Esophagus muscularis mucosa (tissue), 4 donors: ENCODE measurements around the gene RRP15. TPM values are rescaled to one million over a fixed set of nuclear protein-coding genes. Genes with fewer than 3 reads are reported as not detected.

ENCODE experiments used
- DNase-seq: peaks from one replicate; pipeline ENCODE4 v3.0.0-alpha.2; 2017; ENCODE audit errors: extremely low spot score
- H3K27ac ChIP-seq, 4 donors: fragments of 200-600 bp; sonication (generic); replicated peaks in 1 of 4; 1 replicate in 3 of 4; 2 replicates in 1 of 4; pipeline ENCODE4 v1.5.1; 2016 to 2019; ENCODE audit warnings: mild to moderate bottlenecking in 1 of 4
- H3K27me3 ChIP-seq, 4 donors: fragments of 200-600 bp; sonication (generic); one replicate each; pipeline versions ENCODE4 v1.5.1 to v1.6.0; 2016 to 2019
- H3K36me3 ChIP-seq, 4 donors: fragments of 200-600 bp; sonication (generic); one replicate each; pipeline ENCODE4 v1.5.1; 2016 to 2019
- H3K4me1 ChIP-seq, 4 donors: fragments of 200-600 bp; sonication (generic); one replicate each; pipeline ENCODE4 v1.5.1; 2016 to 2019
- H3K4me3 ChIP-seq, 4 donors: fragments of 200-600 bp; sonication (generic); 1 replicate in 2 of 4; 2 replicates in 2 of 4; pipeline ENCODE4 v1.5.1; 2016 to 2019; ENCODE audit warnings: mild to moderate bottlenecking in 4 of 4, moderate library complexity in 1 of 4
- H3K9me3 ChIP-seq, 4 donors: fragments of 200-600 bp; sonication (generic); 1 replicate in 3 of 4; 2 replicates in 1 of 4; pipeline ENCODE4 v1.5.1; 2016 to 2019
- EP300 ChIP-seq: sonication (generic); formaldehyde crosslinking; IDR thresholded peaks from one replicate; pipeline ENCODE4 v1.6.1; 2017; ENCODE audit warnings: antibody characterized with exemption
- POLR2A ChIP-seq: fragments of 450-650 bp; IDR thresholded peaks from one replicate; pipeline ENCODE4 v1.6.1; 2017; ENCODE audit warnings: antibody characterized with exemption, moderate library complexity, mild to moderate bottlenecking, low read depth
- POLR2AphosphoS5 ChIP-seq, 2 donors: sonication (generic); formaldehyde crosslinking; IDR thresholded peaks; one replicate each; pipeline ENCODE4 v1.6.1; 2017; ENCODE audit warnings: antibody characterized with exemption in 2 of 2
- WGBS: methylation state at CpG from one replicate; pipeline ENCODE4 v1.1.5; 2018; 5-methylcytosine and 5-hydroxymethylcytosine counted together
- intact Hi-C: fragments of 100-400 bp; cut with DNase I; formaldehyde crosslinking; loops from one replicate; pipeline ENCODE4 v1.15.1; 2023
- total RNA-seq, 4 donors: library from RNA; depleted of rRNA; stranded (reverse); fragments of >200 nt; gene quantifications; one replicate each; pipeline versions ENCODE4 v1.1.0 to v1.2.1, GENCODE V29; 2016
- TF ChIP-seq, protein P1 (sequence below), 3 experiments: fragments of 200-600 bp in 2 of 3; fragments of 450-650 bp in 1 of 3; sonication (generic) in 2 of 3; IDR thresholded peaks; one replicate each; pipeline ENCODE4 v1.5.1; 2017 to 2019; ENCODE audit warnings: antibody characterized with exemption in 3 of 3, mild to moderate bottlenecking in 2 of 3, moderate library complexity in 1 of 3

Gene RRP15
- total RNA-seq, 4 donors from 2014 or later: 7.0 to 9.9 (median 8.1) TPM

DNA sequence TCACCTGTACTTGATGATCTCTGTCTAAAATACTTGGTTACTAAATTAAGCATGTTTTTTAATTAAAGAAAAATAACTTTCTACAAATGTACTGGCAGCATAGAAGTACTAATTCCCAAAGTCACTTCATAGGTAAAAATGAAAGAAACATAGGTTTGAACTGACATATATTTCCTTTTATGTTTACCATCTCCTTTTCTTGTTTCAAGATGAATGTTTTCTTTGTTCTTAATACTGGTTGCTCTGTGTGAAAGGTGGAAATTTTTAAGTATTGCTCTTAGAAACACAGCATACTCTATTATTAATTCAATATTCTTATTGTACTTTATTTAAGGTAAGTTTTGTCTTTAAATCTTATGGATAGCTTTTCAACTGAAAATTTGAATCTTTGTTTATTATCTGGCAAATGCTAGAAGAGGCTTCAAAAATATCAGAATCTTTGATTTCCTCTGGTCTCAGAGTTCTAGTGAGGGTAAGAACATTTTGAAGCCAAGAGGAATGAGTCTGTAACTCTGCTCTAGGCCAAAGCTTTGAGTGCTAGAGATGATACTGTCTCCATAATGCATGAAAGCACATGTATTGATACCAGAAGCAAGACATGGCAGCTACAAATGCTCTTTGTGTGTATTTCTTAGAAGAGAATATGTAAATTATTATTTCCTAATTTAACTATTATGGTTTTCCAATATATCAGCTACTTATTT is 18.2 kb downstream of the RRP15 start:
- Histone ChIP-seq H3K27me3 (no peaks in the 10 kb centered on the region), H3K4me3 (no peak overlapping the region), H3K27ac (no peak overlapping the region), H3K4me1 (no peaks in the 10 kb centered on the region), H3K36me3 (peaks cover 0 to 38% (median 15%) of the 10 kb centered on the region in 4 donors), H3K9me3 (no peaks in the 10 kb centered on the region)
- intact Hi-C loops: no loop called here
- TF ChIP-seq POLR2A (no peak), EP300 (no peak), POLR2AphosphoS5 (IDR thresholded peaks at IDR 0.05) (no peak)
- TF ChIP-seq, protein P1, sequence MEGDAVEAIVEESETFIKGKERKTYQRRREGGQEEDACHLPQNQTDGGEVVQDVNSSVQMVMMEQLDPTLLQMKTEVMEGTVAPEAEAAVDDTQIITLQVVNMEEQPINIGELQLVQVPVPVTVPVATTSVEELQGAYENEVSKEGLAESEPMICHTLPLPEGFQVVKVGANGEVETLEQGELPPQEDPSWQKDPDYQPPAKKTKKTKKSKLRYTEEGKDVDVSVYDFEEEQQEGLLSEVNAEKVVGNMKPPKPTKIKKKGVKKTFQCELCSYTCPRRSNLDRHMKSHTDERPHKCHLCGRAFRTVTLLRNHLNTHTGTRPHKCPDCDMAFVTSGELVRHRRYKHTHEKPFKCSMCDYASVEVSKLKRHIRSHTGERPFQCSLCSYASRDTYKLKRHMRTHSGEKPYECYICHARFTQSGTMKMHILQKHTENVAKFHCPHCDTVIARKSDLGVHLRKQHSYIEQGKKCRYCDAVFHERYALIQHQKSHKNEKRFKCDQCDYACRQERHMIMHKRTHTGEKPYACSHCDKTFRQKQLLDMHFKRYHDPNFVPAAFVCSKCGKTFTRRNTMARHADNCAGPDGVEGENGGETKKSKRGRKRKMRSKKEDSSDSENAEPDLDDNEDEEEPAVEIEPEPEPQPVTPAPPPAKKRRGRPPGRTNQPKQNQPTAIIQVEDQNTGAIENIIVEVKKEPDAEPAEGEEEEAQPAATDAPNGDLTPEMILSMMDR (IDR thresholded peaks at IDR 0.05): no peak
- no peak for DNase-seq

DNA sequence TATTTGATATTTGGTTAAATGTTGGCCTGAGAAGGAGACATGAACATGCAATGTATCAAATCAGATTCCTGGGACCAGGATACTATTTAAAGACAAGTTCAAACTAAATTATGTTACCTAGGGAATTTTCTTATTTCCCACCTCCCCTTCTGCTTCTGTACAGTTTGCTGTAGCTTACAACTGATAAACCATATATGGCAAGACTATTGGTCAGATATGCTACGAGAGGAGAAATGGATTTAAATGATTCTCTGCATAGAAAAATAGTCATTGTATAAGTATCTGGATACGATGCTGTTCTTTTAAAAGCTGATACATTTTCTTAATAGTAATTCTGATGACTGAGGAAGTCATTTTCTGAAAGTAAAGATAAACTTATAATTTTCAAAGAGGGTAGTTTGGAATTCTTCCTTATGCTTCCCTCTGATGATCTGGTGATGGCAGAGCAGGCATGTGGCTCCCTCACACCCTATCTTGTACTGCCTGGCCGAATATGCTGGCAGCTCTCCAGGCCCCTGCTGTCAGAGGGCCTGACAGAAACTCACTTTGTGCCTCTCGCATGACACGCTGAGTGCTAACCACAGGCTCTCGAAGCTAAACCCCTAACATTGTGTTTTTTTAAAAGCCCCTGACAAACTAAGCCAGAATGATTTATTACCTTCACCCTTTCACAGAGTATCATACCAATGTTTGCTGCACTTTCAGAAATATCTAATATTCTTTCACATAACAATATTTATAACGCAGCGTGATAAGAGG is 19.4 kb downstream of the RRP15 start:
- intact Hi-C loops: no loop called here
- no peaks in the 10 kb centered on the region for H3K9me3 ChIP-seq
- H3K4me1 ChIP-seq: no peaks in the 10 kb centered on the region
- peaks cover 0 to 49% (median 15%) of the 10 kb centered on the region in 4 donors for H3K36me3 ChIP-seq
- no peak overlapping the region for H3K27ac ChIP-seq
- H3K27me3 ChIP-seq: no peaks in the 10 kb centered on the region
- WGBS: 57% methylated on average over 8 of the region's 8 CpGs
- no peak overlapping the region for H3K4me3 ChIP-seq
- TF ChIP-seq POLR2A (no peak), EP300 (no peak), POLR2AphosphoS5 (IDR thresholded peaks at IDR 0.05) (no peak)
- TF ChIP-seq, protein P1 (IDR thresholded peaks at IDR 0.05): no peak
- no peak for DNase-seq

DNA sequence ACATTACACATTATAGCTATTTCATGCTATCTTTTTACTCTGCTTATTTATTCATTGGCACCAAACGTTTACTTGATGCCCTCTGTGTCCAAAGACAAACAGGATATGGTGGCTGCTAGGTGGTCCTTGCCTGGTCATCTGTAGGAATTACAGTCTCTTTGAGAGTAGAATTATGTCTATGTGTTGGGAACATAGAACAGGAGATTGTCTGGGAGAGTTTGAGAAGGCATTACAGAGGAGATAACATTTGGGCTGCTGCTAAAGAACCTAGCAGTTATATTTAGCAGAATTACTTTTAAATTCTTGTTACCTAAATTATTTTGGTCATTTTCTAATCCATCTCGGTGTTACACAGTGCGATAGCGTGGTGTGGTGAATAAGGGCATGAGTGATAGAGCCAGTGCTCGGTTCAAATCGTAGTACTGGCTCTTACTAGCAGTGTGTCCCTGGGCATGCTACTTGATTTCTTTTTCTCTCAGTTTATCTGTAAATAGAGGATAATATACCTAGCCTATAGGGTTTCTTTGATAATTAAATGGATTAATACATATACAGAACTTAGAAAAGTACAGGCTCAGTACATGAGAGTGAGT is 20.5 kb downstream of the RRP15 start:
- no peaks in the 10 kb centered on the region for H3K27me3 ChIP-seq
- no peak overlapping the region for H3K27ac ChIP-seq
- no peaks in the 10 kb centered on the region for H3K4me1 ChIP-seq
- H3K36me3 ChIP-seq: peaks cover 0 to 49% (median 17%) of the 10 kb centered on the region in 4 donors
- WGBS: 92% methylated on average over 6 of the region's 6 CpGs
- intact Hi-C loops: no loop called here
- no peak overlapping the region for H3K4me3 ChIP-seq
- no peaks in the 10 kb centered on the region for H3K9me3 ChIP-seq
- no peak for DNase-seq
- TF ChIP-seq POLR2A (no peak), POLR2AphosphoS5 (IDR thresholded peaks at IDR 0.05) (no peak), EP300 (no peak)
- TF ChIP-seq, protein P1 (IDR thresholded peaks at IDR 0.05): no peak

DNA sequence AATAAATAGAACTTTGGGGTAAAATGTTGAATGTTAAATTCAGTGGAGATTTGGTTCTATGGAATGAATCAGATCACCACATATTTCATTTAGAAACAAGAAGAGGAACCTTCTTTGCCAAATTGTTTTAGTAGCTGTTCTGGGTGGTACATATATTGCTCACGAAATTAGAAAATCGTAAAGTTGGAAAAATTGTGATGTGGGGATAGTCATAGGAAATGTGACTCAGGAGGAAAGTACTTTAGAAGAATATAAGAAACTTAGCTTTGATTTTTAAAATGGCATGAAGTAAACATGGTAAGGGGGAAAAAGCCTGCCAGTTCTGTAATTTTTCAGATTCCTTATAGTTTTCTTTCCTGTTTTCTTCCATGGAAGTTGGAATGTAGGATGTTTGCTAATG is 27.4 kb downstream of the RRP15 start:
- WGBS: 99% methylated on average over 2 of the region's 2 CpGs

More for the DNA sequence above, 27.4 kb downstream of the RRP15 start:
- TF ChIP-seq EP300 (no peak), POLR2AphosphoS5 (IDR thresholded peaks at IDR 0.05) (no peak), POLR2A (no peak)
- TF ChIP-seq, protein P1 (IDR thresholded peaks at IDR 0.05): no peak
- no peaks in the 10 kb centered on the region for H3K9me3 ChIP-seq
- no peak overlapping the region for H3K4me3 ChIP-seq
- no peaks in the 10 kb centered on the region for H3K27me3 ChIP-seq
- no peak for DNase-seq
- peaks cover 0 to 19% (median 8%) of the 10 kb centered on the region in 4 donors for H3K36me3 ChIP-seq
- intact Hi-C loops: no loop called here
- H3K27ac ChIP-seq: no peak overlapping the region
- no peaks in the 10 kb centered on the region for H3K4me1 ChIP-seq
